HepG2 (cell line): ENCODE results near the gene SLC38A9. TPM values are rescaled to one million over a fixed set of nuclear protein-coding genes. Genes with fewer than 3 reads are reported as not detected.

ENCODE experiments used
- ATAC-seq: fragments of 200-7000 bp; cut with Tn5 transposase; 3 replicates; pipeline ENCODE4 v1.9.1; 2020; ENCODE audit warnings: mild to moderate bottlenecking, moderate library complexity
- BruUV-seq: library from RNA; stranded (reverse); fragments of 400-500 nt; replicated peaks from 2 replicates; lab custom pipeline; 2021; lab: Mats Ljungman, UMichigan
- CTCF ChIA-PET: fragments of 300-600 bp; formaldehyde crosslinking; extraction: SDS; loops from one replicate; lab custom pipeline; 2021; ENCODE audit warnings: low total read pairs, inconsistent platforms, low intra/inter-chr PET ratio; lab: Yijun Ruan, JAX
- POLR2A ChIA-PET: fragments of 350-600 bp; sonication (Branson Sonifier 250); formaldehyde crosslinking; loops from one replicate; lab custom pipeline; 2020; ENCODE audit warnings: antibody characterized with exemption, inconsistent platforms; lab: Yijun Ruan, JAX
- DNase-seq: peaks from one replicate; pipeline ENCODE4 v3.0.0-alpha.2; 2015; ENCODE audit warnings: low spot score
- FAIRE-seq: peaks from 3 replicates; lab custom pipeline; 2011; peaks lifted over from hg19 to GRCh38; lab: Jason Lieb, UNC
- H2AFZ ChIP-seq: one replicate; pipeline ENCODE4 v1.6.1; 2011; ENCODE audit warnings: low read length, inconsistent platforms
- H3K27ac ChIP-seq: fragments of 300-600 bp; 3 replicates; pipeline ENCODE4 v1.8.0; 2011; ENCODE audit warnings: mixed run types, mild to moderate bottlenecking, mixed read lengths, low read length, inconsistent platforms; ENCODE audit not compliant: insufficient read depth; ENCODE audit errors: extremely low read length
- H3K27me3 ChIP-seq, 2 experiments: fragments of 200-600 bp in 1 of 2; 2 replicates in 1 of 2; 3 replicates in 1 of 2; pipeline versions ENCODE4 v1.6.0 to v1.8.0; 2011; ENCODE audit warnings: low read length in 2 of 2, mild to moderate bottlenecking in 2 of 2, moderate library complexity in 2 of 2, inconsistent platforms in 1 of 2; ENCODE audit not compliant: insufficient read depth in 2 of 2, control insufficient read depth in 1 of 2
- H3K36me3 ChIP-seq, 2 experiments: fragments of 200-600 bp in 1 of 2; replicated peaks in 1 of 2; 2 replicates in 1 of 2; 3 replicates in 1 of 2; pipeline versions ENCODE4 v1.5.1 to v1.8.0; 2011; ENCODE audit warnings: low read length in 2 of 2, inconsistent platforms in 1 of 2; ENCODE audit not compliant: insufficient read depth in 2 of 2, control insufficient read depth in 1 of 2
- H3K4me1 ChIP-seq: 2 replicates; pipeline ENCODE4 v1.5.1; 2012; ENCODE audit warnings: low read length, inconsistent platforms; ENCODE audit not compliant: insufficient read depth
- H3K4me2 ChIP-seq: 2 replicates; pipeline ENCODE4 v1.6.0; 2011; ENCODE audit warnings: low read depth, low read length, inconsistent platforms
- H3K4me3 ChIP-seq, 3 experiments: fragments of 200-600 bp in 1 of 3; sonication (generic), shearing (Covaris generic) in 1 of 3; replicated peaks in 1 of 3; 2 replicates each; pipeline ENCODE4 v1.5.1; 2011 to 2016; ENCODE audit warnings: low read length in 3 of 3, inconsistent platforms in 2 of 3, low read depth in 2 of 3, mild to moderate bottlenecking in 2 of 3, control low read depth in 1 of 3, mixed read lengths in 1 of 3; ENCODE audit not compliant: insufficient read depth in 1 of 3
- H3K79me2 ChIP-seq: one replicate; pipeline ENCODE4 v1.6.1; 2011; ENCODE audit warnings: low read length, inconsistent platforms; ENCODE audit not compliant: insufficient read depth
- H3K9ac ChIP-seq: 2 replicates; pipeline ENCODE4 v1.6.0; 2011; ENCODE audit warnings: mild to moderate bottlenecking, low read depth, low read length, inconsistent platforms; ENCODE audit not compliant: insufficient read depth
- H3K9me3 ChIP-seq: 2 replicates; pipeline ENCODE4 v1.5.1; 2012; ENCODE audit warnings: mild to moderate bottlenecking, low read length
- H4K20me1 ChIP-seq: 2 replicates; pipeline ENCODE4 v1.6.0; 2011; ENCODE audit warnings: inconsistent platforms, mild to moderate bottlenecking, low read length, moderate library complexity; ENCODE audit not compliant: insufficient read depth
- CENPT ChIP-seq: sonication (generic); formaldehyde crosslinking; IDR thresholded peaks from 2 replicates; pipeline ENCODE4 v1.8.0; 2022; ENCODE audit warnings: low read depth, mild to moderate bottlenecking, moderate library complexity, missing genetic modification reagents
- HMG20B ChIP-seq: conservative IDR thresholded peaks from 2 replicates; pipeline ENCODE4 v1.6.1; 2016; ENCODE audit warnings: missing genetic modification reagents, missing compliant biosample characterization
- HNF1A ChIP-seq, 2 experiments: sonication (generic) in 1 of 2; formaldehyde crosslinking in 1 of 2; IDR thresholded peaks; 2 replicates each; pipeline versions ENCODE4 v1.4.0 to v1.6.1; 2016 to 2020; ENCODE audit warnings: borderline replicate concordance in 1 of 2, low read depth in 1 of 2, mild to moderate bottlenecking in 1 of 2, missing genetic modification reagents in 1 of 2
- HOXA3 ChIP-seq: sonication (generic); formaldehyde crosslinking; IDR thresholded peaks from 2 replicates; pipeline ENCODE4 v1.5.0; 2020; ENCODE audit warnings: missing genetic modification reagents
- KLF9 ChIP-seq: IDR thresholded peaks from 2 replicates; pipeline ENCODE4 v1.6.1; 2016; ENCODE audit warnings: low read depth
- SP1 ChIP-seq, 2 experiments: fragments of 450-650 bp in 1 of 2; sonication (generic) in 1 of 2; formaldehyde crosslinking in 1 of 2; IDR thresholded peaks; 2 replicates each; pipeline versions ENCODE4 v1.4.0 to v1.6.1; 2016 to 2020; ENCODE audit warnings: missing genetic modification reagents in 1 of 2
- ZBTB7B ChIP-seq: sonication (generic); formaldehyde crosslinking; IDR thresholded peaks from 2 replicates; pipeline ENCODE4 v1.4.0; 2020; ENCODE audit warnings: missing genetic modification reagents
- WGBS: methylation state at CpG from one replicate; pipeline ENCODE4 v1.1.6; 2017; ENCODE audit warnings: low lambda C conversion rate; 5-methylcytosine and 5-hydroxymethylcytosine counted together
- in situ Hi-C: cut with HindIII; loops from 2 replicates; pipeline ENCODE4 v1.10.0; 2017; ENCODE audit warnings: low pct_unique_long_range_greater_than_20kb; ENCODE audit not compliant: extremely low pct_ligation_motif_present
- intact Hi-C: fragments of 100-400 bp; cut with micrococcal nuclease; formaldehyde crosslinking; loops from one replicate; pipeline ENCODE4 v1.10.0; 2022; ENCODE audit not compliant: unreplicated experiment
- polyA plus RNA-seq, 8 experiments: library from polyadenylated mRNA; depleted of rRNA in 3 of 8; stranded (reverse) in 7 of 8; unstranded in 1 of 8; fragments of >200 nt; fragmentation: Illumina TruSeq in 4 of 8; extraction: Trizol in 4 of 8; gene quantifications; 2 replicates each; pipeline versions ENCODE4 v1.2.1 to v1.2.3, GENCODE V29; 2011 to 2016; ENCODE audit warnings: low read depth in 4 of 8, missing spikeins in 1 of 8, mixed read lengths in 1 of 8; ENCODE audit not compliant: insufficient read depth in 1 of 8
- total RNA-seq, 5 experiments: library from RNA; depleted of rRNA; stranded (reverse); fragments of >200 nt; fragmentation: Illumina TruSeq; extraction: Trizol; gene quantifications; 2 replicates each; pipeline ENCODE4 v1.2.3, GENCODE V29; 2016; ENCODE audit warnings: low read depth in 1 of 5
- TF ChIP-seq, protein P1 (sequence below): sonication (generic); formaldehyde crosslinking; IDR thresholded peaks from 2 replicates; pipeline ENCODE4 v1.9.0; 2021; ENCODE audit warnings: missing genetic modification reagents, mild to moderate bottlenecking, borderline replicate concordance
- TF ChIP-seq, protein P2 (sequence below): sonication (generic); formaldehyde crosslinking; IDR thresholded peaks from 2 replicates; pipeline ENCODE4 v1.4.0; 2020; ENCODE audit warnings: missing genetic modification reagents, borderline replicate concordance
- TF ChIP-seq, protein P3 (sequence below): sonication (generic); formaldehyde crosslinking; IDR thresholded peaks from 2 replicates; pipeline ENCODE4 v1.5.0; 2020; ENCODE audit warnings: mild to moderate bottlenecking, missing genetic modification reagents, borderline replicate concordance
- TF ChIP-seq, protein P4 (sequence below): sonication (generic); formaldehyde crosslinking; IDR thresholded peaks from 2 replicates; pipeline ENCODE4 v1.4.0; 2020; ENCODE audit warnings: missing genetic modification reagents

The SLC38A9 gene
- total and polyA plus RNA-seq, 2 of the 13 experiments (the other 11 are each of a cell fraction or from before 2014, with no cell fraction given) = 19.3 to 36.0 TPM

DNA sequence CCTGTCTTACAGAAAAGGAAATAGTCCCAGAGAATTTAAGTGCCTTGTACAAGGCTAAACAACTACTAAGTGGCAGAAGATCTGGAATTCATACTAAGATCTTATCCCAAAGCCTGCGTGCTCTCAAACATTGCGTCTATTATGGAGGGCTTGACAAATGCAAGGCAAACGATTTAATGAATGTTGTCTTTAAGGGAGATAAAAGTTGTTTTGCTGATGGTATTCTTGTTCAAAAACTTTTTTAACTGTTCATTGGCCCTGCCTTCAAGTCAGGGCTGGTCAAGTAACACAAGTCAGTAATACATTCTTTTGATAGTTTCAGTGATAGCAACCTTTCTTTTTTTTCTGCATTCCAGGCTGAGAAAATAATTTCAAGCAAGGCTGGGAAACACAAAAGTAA is 1.7 kb upstream of the SLC38A9 start:
- ChIA-PET POLR2A (no interaction called here), CTCF (interaction anchor here (0.9 kb wide), 1 partner anchor 487 kb away, joined by 4 read pairs; no protein-coding TSS in a partner anchor)
- Histone ChIP-seq H3K27ac (no peak overlapping the region), H3K4me1 (peaks cover 27% of the 10 kb centered on the region), H3K4me2 (no peak overlapping the region), H3K9ac (no peak overlapping the region), H3K4me3 (no peak overlapping the region), H3K27me3 (no peaks in the 10 kb centered on the region; a peak in 1 of 5 replicates), H3K9me3 (no peaks in the 10 kb centered on the region), H3K36me3 (no peaks in the 10 kb centered on the region), H4K20me1 (no peaks in the 10 kb centered on the region), H3K79me2 (peaks cover 7% of the 10 kb centered on the region), H2AFZ (no peak overlapping the region)
- FAIRE-seq (no peak), ATAC-seq (no peak), DNase-seq (no peak)
- WGBS = 79% methylated on average over 3 of the region's 3 CpGs
- in situ Hi-C loops (no loop called here), intact Hi-C loops (no loop called here)
- BruUV-seq = no TSS peak
- TF ChIP-seq, protein P1, sequence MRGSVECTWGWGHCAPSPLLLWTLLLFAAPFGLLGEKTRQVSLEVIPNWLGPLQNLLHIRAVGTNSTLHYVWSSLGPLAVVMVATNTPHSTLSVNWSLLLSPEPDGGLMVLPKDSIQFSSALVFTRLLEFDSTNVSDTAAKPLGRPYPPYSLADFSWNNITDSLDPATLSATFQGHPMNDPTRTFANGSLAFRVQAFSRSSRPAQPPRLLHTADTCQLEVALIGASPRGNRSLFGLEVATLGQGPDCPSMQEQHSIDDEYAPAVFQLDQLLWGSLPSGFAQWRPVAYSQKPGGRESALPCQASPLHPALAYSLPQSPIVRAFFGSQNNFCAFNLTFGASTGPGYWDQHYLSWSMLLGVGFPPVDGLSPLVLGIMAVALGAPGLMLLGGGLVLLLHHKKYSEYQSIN (CRISPR knock-in tag) = no peak
- TF ChIP-seq SP1 (IDR thresholded peaks at IDR 0.05) (no peak), SP1 (CRISPR knock-in tag; IDR thresholded peaks at IDR 0.05) (no peak), CENPT (no peak), HOXA3 (CRISPR knock-in tag) (no peak), ZBTB7B (no peak), KLF9 (CRISPR knock-in tag) (no peak), HNF1A (IDR thresholded peaks at IDR 0.05; ENCODE audit: low read depth) (no peak), HNF1A (CRISPR knock-in tag; IDR thresholded peaks at IDR 0.05; ENCODE audit: borderline replicate concordance) (no peak), HMG20B (CRISPR knock-in tag) (no peak)
- TF ChIP-seq, protein P2, sequence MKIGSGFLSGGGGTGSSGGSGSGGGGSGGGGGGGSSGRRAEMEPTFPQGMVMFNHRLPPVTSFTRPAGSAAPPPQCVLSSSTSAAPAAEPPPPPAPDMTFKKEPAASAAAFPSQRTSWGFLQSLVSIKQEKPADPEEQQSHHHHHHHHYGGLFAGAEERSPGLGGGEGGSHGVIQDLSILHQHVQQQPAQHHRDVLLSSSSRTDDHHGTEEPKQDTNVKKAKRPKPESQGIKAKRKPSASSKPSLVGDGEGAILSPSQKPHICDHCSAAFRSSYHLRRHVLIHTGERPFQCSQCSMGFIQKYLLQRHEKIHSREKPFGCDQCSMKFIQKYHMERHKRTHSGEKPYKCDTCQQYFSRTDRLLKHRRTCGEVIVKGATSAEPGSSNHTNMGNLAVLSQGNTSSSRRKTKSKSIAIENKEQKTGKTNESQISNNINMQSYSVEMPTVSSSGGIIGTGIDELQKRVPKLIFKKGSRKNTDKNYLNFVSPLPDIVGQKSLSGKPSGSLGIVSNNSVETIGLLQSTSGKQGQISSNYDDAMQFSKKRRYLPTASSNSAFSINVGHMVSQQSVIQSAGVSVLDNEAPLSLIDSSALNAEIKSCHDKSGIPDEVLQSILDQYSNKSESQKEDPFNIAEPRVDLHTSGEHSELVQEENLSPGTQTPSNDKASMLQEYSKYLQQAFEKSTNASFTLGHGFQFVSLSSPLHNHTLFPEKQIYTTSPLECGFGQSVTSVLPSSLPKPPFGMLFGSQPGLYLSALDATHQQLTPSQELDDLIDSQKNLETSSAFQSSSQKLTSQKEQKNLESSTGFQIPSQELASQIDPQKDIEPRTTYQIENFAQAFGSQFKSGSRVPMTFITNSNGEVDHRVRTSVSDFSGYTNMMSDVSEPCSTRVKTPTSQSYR (CRISPR knock-in tag) = no peak
- TF ChIP-seq, protein P3, sequence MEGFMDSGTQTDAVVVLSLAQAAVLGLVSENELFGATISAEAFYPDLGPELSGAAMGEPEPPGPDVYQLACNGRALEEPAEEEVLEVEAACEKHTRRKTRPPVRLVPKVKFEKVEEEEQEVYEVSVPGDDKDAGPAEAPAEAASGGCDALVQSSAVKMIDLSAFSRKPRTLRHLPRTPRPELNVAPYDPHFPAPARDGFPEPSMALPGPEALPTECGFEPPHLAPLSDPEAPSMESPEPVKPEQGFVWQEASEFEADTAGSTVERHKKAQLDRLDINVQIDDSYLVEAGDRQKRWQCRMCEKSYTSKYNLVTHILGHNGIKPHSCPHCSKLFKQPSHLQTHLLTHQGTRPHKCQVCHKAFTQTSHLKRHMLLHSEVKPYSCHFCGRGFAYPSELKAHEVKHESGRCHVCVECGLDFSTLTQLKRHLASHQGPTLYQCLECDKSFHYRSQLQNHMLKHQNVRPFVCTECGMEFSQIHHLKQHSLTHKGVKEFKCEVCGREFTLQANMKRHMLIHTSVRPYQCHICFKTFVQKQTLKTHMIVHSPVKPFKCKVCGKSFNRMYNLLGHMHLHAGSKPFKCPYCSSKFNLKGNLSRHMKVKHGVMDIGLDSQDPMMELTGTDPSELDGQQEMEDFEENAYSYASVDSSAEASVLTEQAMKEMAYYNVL (CRISPR knock-in tag) = no peak
- TF ChIP-seq, protein P4, sequence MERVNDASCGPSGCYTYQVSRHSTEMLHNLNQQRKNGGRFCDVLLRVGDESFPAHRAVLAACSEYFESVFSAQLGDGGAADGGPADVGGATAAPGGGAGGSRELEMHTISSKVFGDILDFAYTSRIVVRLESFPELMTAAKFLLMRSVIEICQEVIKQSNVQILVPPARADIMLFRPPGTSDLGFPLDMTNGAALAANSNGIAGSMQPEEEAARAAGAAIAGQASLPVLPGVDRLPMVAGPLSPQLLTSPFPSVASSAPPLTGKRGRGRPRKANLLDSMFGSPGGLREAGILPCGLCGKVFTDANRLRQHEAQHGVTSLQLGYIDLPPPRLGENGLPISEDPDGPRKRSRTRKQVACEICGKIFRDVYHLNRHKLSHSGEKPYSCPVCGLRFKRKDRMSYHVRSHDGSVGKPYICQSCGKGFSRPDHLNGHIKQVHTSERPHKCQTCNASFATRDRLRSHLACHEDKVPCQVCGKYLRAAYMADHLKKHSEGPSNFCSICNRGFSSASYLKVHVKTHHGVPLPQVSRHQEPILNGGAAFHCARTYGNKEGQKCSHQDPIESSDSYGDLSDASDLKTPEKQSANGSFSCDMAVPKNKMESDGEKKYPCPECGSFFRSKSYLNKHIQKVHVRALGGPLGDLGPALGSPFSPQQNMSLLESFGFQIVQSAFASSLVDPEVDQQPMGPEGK (CRISPR knock-in tag) = no peak
